Keratinocyte (primary cell): Measurements from ENCODE around the gene NF2. TPM values are rescaled to one million over a fixed set of nuclear protein-coding genes. Genes with fewer than 3 reads are reported as not detected.

ENCODE experiments used
- DNase-seq: peaks from one replicate; pipeline ENCODE4 v3.0.0-alpha.2; 2011; ENCODE audit warnings: low read depth, missing footprints, low spot score
- FAIRE-seq: peaks from 2 replicates; lab custom pipeline; 2011; peaks lifted over from hg19 to GRCh38; lab: Jason Lieb, UNC
- H2AFZ ChIP-seq: 2 replicates; pipeline ENCODE4 v1.6.0; 2012; ENCODE audit warnings: low read length, control low read depth, inconsistent platforms; ENCODE audit not compliant: control insufficient read depth
- H3K27ac ChIP-seq: 2 replicates; pipeline ENCODE4 v1.5.1; 2011; ENCODE audit warnings: low read length; ENCODE audit not compliant: control insufficient read depth, insufficient read depth
- H3K27me3 ChIP-seq: 3 replicates; pipeline ENCODE4 v1.6.0; 2011; ENCODE audit warnings: low read length; ENCODE audit not compliant: control insufficient read depth, insufficient read depth; ENCODE audit errors: extremely low read depth
- H3K36me3 ChIP-seq, 2 experiments: 2 replicates in 1 of 2; 3 replicates in 1 of 2; pipeline ENCODE4 v1.5.1; 2011; ENCODE audit warnings: low read length in 2 of 2, mild to moderate bottlenecking in 1 of 2; ENCODE audit not compliant: control insufficient read depth in 2 of 2, insufficient read depth in 2 of 2; ENCODE audit errors: extremely low read depth in 1 of 2
- H3K4me1 ChIP-seq: 3 replicates; pipeline ENCODE4 v1.5.1; 2011; ENCODE audit warnings: low read length; ENCODE audit not compliant: control insufficient read depth, insufficient read depth; ENCODE audit errors: extremely low read depth
- H3K4me2 ChIP-seq: 3 replicates; pipeline ENCODE4 v1.6.0; 2011; ENCODE audit warnings: low read depth, low read length; ENCODE audit not compliant: control insufficient read depth, insufficient read depth; ENCODE audit errors: extremely low read depth
- H3K4me3 ChIP-seq, 3 experiments: fragments of 200-600 bp in 1 of 3; sonication (generic) in 1 of 3; 2 replicates in 2 of 3; 3 replicates in 1 of 3; pipeline ENCODE4 v1.5.1; 2011 to 2016; ENCODE audit warnings: low read length in 3 of 3, mild to moderate bottlenecking in 3 of 3, control low read depth in 2 of 3, inconsistent platforms in 1 of 3, low read depth in 1 of 3, mixed read lengths in 1 of 3, mixed run types in 1 of 3, moderate library complexity in 1 of 3; ENCODE audit not compliant: control insufficient read depth in 2 of 3, insufficient read depth in 2 of 3; ENCODE audit errors: extremely low read depth in 1 of 3
- H3K79me2 ChIP-seq: 2 replicates; pipeline ENCODE4 v1.6.0; 2012; ENCODE audit warnings: low read length; ENCODE audit not compliant: control insufficient read depth, insufficient read depth
- H3K9ac ChIP-seq: 3 replicates; pipeline ENCODE4 v1.6.0; 2011; ENCODE audit warnings: low read length; ENCODE audit not compliant: control insufficient read depth, insufficient read depth; ENCODE audit errors: extremely low read depth
- H3K9me1 ChIP-seq: 3 replicates; pipeline ENCODE4 v1.6.0; 2011; ENCODE audit warnings: low read length; ENCODE audit not compliant: control insufficient read depth, insufficient read depth; ENCODE audit errors: extremely low read depth
- H3K9me3 ChIP-seq: 2 replicates; pipeline ENCODE4 v1.5.1; 2012; ENCODE audit warnings: low read depth, low read length; ENCODE audit not compliant: control insufficient read depth
- H4K20me1 ChIP-seq: 3 replicates; pipeline ENCODE4 v1.6.0; 2011; ENCODE audit warnings: low read length; ENCODE audit not compliant: control insufficient read depth, insufficient read depth; ENCODE audit errors: extremely low read depth
- CTCF ChIP-seq, 3 experiments: IDR thresholded peaks in 1 of 3; conservative IDR thresholded peaks in 1 of 3; optimal IDR thresholded peaks in 1 of 3; 2 replicates in 2 of 3; 3 replicates in 1 of 3; pipeline versions ENCODE3 to v1.5.1; 2011; ENCODE audit warnings: low read length in 3 of 3, mild to moderate bottlenecking in 3 of 3, moderate library complexity in 2 of 3, control low read depth in 1 of 3, inconsistent platforms in 1 of 3; ENCODE audit not compliant: insufficient read depth in 2 of 3; ENCODE audit errors: extremely low read depth in 1 of 3
- EZH2 ChIP-seq: IDR thresholded peaks from one replicate; pipeline ENCODE4 v1.6.1; 2012; ENCODE audit warnings: inconsistent platforms, mild to moderate bottlenecking, low read length, moderate library complexity
- dilution Hi-C: fragments of 300-500 bp; cut with MboI; formaldehyde crosslinking; loops from one replicate; pipeline ENCODE4 v1.7.0; 2020; ENCODE audit warnings: low sequenced_read_pairs; ENCODE audit not compliant: extremely low pct_ligation_motif_present
- polyA plus RNA-seq, 5 experiments: library from polyadenylated mRNA; depleted of rRNA in 3 of 5; stranded (reverse) in 3 of 5; stranded (forward) in 1 of 5; unstranded in 1 of 5; fragments of >200 nt; gene quantifications; 1 replicate in 1 of 5; 2 replicates in 3 of 5; 3 replicates in 1 of 5; pipeline versions ENCODE4 v1.2.1 to v1.2.3, GENCODE V29; 2011 to 2012; ENCODE audit warnings: missing spikeins in 2 of 5, low read depth in 1 of 5, low replicate concordance in 1 of 5

Gene NF2
- polyA plus RNA-seq, 1 donor (not counting 4 experiments of a cell fraction or from before 2014, with no cell fraction given): 50.2 TPM

- H4K20me1 ChIP-seq: peaks cover 23% of the 10 kb centered on the region
- H3K9me3 ChIP-seq: no peaks in the 10 kb centered on the region
- no peak overlapping the region for H3K4me3 ChIP-seq
- H3K27ac ChIP-seq: no peak overlapping the region
- H3K9me1 ChIP-seq: peaks cover 6% of the 10 kb centered on the region
- TF ChIP-seq CTCF (optimal IDR thresholded peaks at IDR 0.05 in 1 of 3, IDR thresholded peaks at IDR 0.05 in 1 of 3, conservative IDR thresholded peaks at IDR 0.05 in 1 of 3; ENCODE audit: extremely low read depth in 1 of 3, insufficient read depth in 2 of 3, low read length in 3 of 3) (no peak), EZH2 (no peak)
- no peak overlapping the region for H2AFZ ChIP-seq
- FAIRE-seq (no peak), DNase-seq (no peak)
- no peaks in the 10 kb centered on the region for H3K79me2 ChIP-seq
- dilution Hi-C loops: no loop called here
- peaks cover 0 to 16% of the 10 kb centered on the region in 2 experiments for H3K36me3 ChIP-seq
- peaks cover 13% of the 10 kb centered on the region for H3K27me3 ChIP-seq
- H3K4me1 ChIP-seq: peaks cover 40% of the 10 kb centered on the region
- no peak overlapping the region for H3K4me2 ChIP-seq
- H3K9ac ChIP-seq: no peak overlapping the region
These were observed 94.6 kb downstream of the NF2 start for GRCh38 chr22:29697853-29698598.

- Histone ChIP-seq H3K4me3 (no peak overlapping the region), H4K20me1 (peaks cover 6% of the 10 kb centered on the region), H3K4me1 (peaks cover 19% of the 10 kb centered on the region), H3K9ac (no peak overlapping the region), H3K9me3 (no peaks in the 10 kb centered on the region), H3K36me3 (peaks cover 0 to 4% of the 10 kb centered on the region in 2 experiments), H3K4me2 (no peak overlapping the region), H2AFZ (no peak overlapping the region), H3K27me3 (peaks cover 23% of the 10 kb centered on the region), H3K27ac (no peak overlapping the region), H3K9me1 (no peaks in the 10 kb centered on the region), H3K79me2 (no peaks in the 10 kb centered on the region)
- TF ChIP-seq EZH2: no peak
- dilution Hi-C loops: no loop called here
- DNase-seq (no peak), FAIRE-seq (no peak)
These were observed 96.9 kb downstream of the NF2 start for GRCh38 chr22:29700206-29700899.
